ENCODE results near the gene ABHD17A. TPM values are rescaled to one million over a fixed set of nuclear protein-coding genes. Genes with fewer than 3 reads are reported as not detected.

Gene ABHD17A
- total and polyA plus RNA-seq, 9 of the 15 experiments (the other 6 are each of a cell fraction or from before 2014, with no cell fraction given), result 0.04 to 135 (median 21.8) TPM; not detected in 1

GRCh38 chr19:1863638-1864479, 21.4 kb downstream of the ABHD17A start (continued):
- no peak for TF ChIP-seq ZNF695 (CRISPR knock-in tag; IDR thresholded peaks at IDR 0.05)
- TF ChIP-seq SREBF2 (CRISPR knock-in tag; IDR thresholded peaks at IDR 0.05), result no peak
- TF ChIP-seq KAT8 (IDR thresholded peaks at IDR 0.05; ENCODE audit: low read depth), result no peak
- no peak for TF ChIP-seq NFYB (IDR thresholded peaks at IDR 0.05; ENCODE audit: extremely low read depth, insufficient read length)
- TF ChIP-seq RB1 (IDR thresholded peaks at IDR 0.05; ENCODE audit: low read depth), result peak; percentile 79
- TF ChIP-seq BMI1 (IDR thresholded peaks at IDR 0.05; ENCODE audit: low read length), result no peak
- TF ChIP-seq SMARCB1 (IDR thresholded peaks at IDR 0.05; ENCODE audit: insufficient read length, low read depth), result no peak
- no peak for TF ChIP-seq KDM5B (IDR thresholded peaks at IDR 0.05; ENCODE audit: insufficient replicate concordance, low read depth, low read length)
- no peak for TF ChIP-seq ZNF583 (CRISPR knock-in tag; IDR thresholded peaks at IDR 0.05)
- no peak for TF ChIP-seq NFE2L1 (tag; IDR thresholded peaks at IDR 0.05; ENCODE audit: borderline replicate concordance, low read depth)
- TF ChIP-seq ZNF282 (CRISPR knock-in tag; IDR thresholded peaks at IDR 0.05), result no peak
- no peak for TF ChIP-seq ZNF165 (CRISPR knock-in tag; IDR thresholded peaks at IDR 0.05; ENCODE audit: borderline replicate concordance)
- TF ChIP-seq TFAM (CRISPR knock-in tag; conservative IDR thresholded peaks at IDR 0.05), result no peak
- TF ChIP-seq DIDO1 (tag; IDR thresholded peaks at IDR 0.05; ENCODE audit: low read depth), result no peak
- TF ChIP-seq ZBTB11 (CRISPR knock-in tag; IDR thresholded peaks at IDR 0.05), result peak in 1 of 3 experiments; percentile 81; a peak in 2 of 6 replicates
- TF ChIP-seq MXI1 (IDR thresholded peaks at IDR 0.05; ENCODE audit: low read depth, low read length), result peak; percentile 99
- TF ChIP-seq HMGXB4 (CRISPR knock-in tag; IDR thresholded peaks at IDR 0.05), result no peak

Data from K562 (cell line).